ENCODE results near the gene ERICH6B. TPM values are rescaled to one million over a fixed set of nuclear protein-coding genes. Genes with fewer than 3 reads are reported as not detected.

Gene ERICH6B
- total RNA-seq, 2 donors from 2014 or later, result not detected

DNA sequence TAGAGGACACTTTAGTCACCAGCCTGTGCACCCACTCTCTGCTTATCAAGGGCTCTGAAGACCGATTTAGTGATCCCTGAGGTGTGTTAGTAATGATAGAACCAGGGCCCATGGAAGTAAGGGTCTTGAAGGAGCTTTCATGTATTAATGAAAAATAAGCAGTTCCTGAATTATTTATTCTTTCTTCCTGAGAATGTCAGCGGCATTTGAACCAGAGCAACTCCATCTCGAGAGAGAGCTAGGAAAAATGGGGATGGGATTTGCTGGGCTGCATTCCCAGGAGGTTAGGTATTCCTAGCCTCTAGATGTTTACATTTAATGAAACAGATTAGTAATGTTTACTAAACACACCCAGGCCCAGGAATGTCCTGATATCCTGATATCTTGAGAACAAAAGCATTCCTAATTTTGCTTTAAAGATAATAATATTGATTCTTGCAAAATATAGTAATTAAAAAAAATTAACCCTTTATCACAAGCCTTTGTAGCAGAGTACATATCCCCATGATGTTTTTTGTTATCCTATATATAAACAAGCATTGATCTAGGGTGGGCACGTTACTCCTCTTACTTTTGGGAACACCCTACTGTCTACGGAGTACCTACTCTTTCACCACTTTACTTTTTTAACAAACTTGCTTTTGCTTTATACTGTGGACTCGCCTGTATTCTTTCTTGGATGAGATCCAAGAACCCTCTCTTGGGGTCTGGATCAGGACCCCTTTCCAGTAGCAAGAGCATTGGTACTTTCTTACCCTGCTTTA lies 87.7 kb downstream of the ERICH6B start:
- no peaks in the 10 kb centered on the region for H3K27me3 ChIP-seq (replicated peaks; ENCODE audit: insufficient read depth)
- ATAC-seq (ENCODE audit: insufficient number of reproducible peaks, low FRiP score, low read depth) (no peak), DNase-seq (ENCODE audit: low spot score) (no peak)
- H3K4me1 ChIP-seq (ENCODE audit: control insufficient read depth in 1 of 2, low read depth in 2 of 2), result no peaks in the 10 kb centered on the region
- H3K27ac ChIP-seq, result no peak overlapping the region
- TF ChIP-seq, protein P1, sequence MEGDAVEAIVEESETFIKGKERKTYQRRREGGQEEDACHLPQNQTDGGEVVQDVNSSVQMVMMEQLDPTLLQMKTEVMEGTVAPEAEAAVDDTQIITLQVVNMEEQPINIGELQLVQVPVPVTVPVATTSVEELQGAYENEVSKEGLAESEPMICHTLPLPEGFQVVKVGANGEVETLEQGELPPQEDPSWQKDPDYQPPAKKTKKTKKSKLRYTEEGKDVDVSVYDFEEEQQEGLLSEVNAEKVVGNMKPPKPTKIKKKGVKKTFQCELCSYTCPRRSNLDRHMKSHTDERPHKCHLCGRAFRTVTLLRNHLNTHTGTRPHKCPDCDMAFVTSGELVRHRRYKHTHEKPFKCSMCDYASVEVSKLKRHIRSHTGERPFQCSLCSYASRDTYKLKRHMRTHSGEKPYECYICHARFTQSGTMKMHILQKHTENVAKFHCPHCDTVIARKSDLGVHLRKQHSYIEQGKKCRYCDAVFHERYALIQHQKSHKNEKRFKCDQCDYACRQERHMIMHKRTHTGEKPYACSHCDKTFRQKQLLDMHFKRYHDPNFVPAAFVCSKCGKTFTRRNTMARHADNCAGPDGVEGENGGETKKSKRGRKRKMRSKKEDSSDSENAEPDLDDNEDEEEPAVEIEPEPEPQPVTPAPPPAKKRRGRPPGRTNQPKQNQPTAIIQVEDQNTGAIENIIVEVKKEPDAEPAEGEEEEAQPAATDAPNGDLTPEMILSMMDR (IDR thresholded peaks at IDR 0.05), result no peak
- H3K36me3 ChIP-seq, result peaks cover 12% of the 10 kb centered on the region
- H3K4me3 ChIP-seq, result no peak overlapping the region
- H3K9me3 ChIP-seq, result no peaks in the 10 kb centered on the region

- H3K36me3 ChIP-seq, result peaks cover 11% of the 10 kb centered on the region
- no peak overlapping the region for H3K27ac ChIP-seq
- TF ChIP-seq, protein P1 (IDR thresholded peaks at IDR 0.05), result no peak
- H3K9me3 ChIP-seq, result no peaks in the 10 kb centered on the region
- ATAC-seq (ENCODE audit: insufficient number of reproducible peaks, low FRiP score, low read depth) (no peak), DNase-seq (ENCODE audit: low spot score) (no peak)
- H3K4me1 ChIP-seq (ENCODE audit: control insufficient read depth in 1 of 2, low read depth in 2 of 2), result no peaks in the 10 kb centered on the region
- H3K27me3 ChIP-seq (replicated peaks; ENCODE audit: insufficient read depth), result no peaks in the 10 kb centered on the region
- H3K4me3 ChIP-seq, result no peak overlapping the region
Observed at GRCh38 chr13:45522571-45522970, 93.0 kb downstream of the ERICH6B start.

GRCh38 chr13:45521297-45521696 lies 94.2 kb downstream of the ERICH6B start:
- H3K36me3 ChIP-seq, result peaks cover 17% of the 10 kb centered on the region
- TF ChIP-seq, protein P1 (IDR thresholded peaks at IDR 0.05), result no peak
- H3K4me1 ChIP-seq (ENCODE audit: control insufficient read depth in 1 of 2, low read depth in 2 of 2), result no peaks in the 10 kb centered on the region
- H3K4me3 ChIP-seq, result no peak overlapping the region
- no peak for DNase-seq (ENCODE audit: low spot score)
- no peaks in the 10 kb centered on the region for H3K9me3 ChIP-seq
- H3K27ac ChIP-seq, result peak overlapping the region in 1 of 2 donors; percentile 23
- no peak for ATAC-seq (ENCODE audit: insufficient number of reproducible peaks, low FRiP score, low read depth)
- H3K27me3 ChIP-seq (replicated peaks; ENCODE audit: insufficient read depth), result no peaks in the 10 kb centered on the region

GRCh38 chr13:45519493-45519892 lies 96.0 kb downstream of the ERICH6B start:
- no peaks in the 10 kb centered on the region for H3K27me3 ChIP-seq (replicated peaks; ENCODE audit: insufficient read depth)
- TF ChIP-seq, protein P1 (IDR thresholded peaks at IDR 0.05), result no peak
- no peak for DNase-seq (ENCODE audit: low spot score)
- peaks cover 31% of the 10 kb centered on the region for H3K36me3 ChIP-seq
- no peaks in the 10 kb centered on the region for H3K4me1 ChIP-seq (ENCODE audit: control insufficient read depth in 1 of 2, low read depth in 2 of 2)
- no peak overlapping the region for H3K27ac ChIP-seq
- no peak for ATAC-seq (ENCODE audit: insufficient number of reproducible peaks, low FRiP score, low read depth)
- H3K4me3 ChIP-seq, result no peak overlapping the region
- no peaks in the 10 kb centered on the region for H3K9me3 ChIP-seq

- H3K36me3 ChIP-seq, result peaks cover 35% of the 10 kb centered on the region
- no peak overlapping the region for H3K27ac ChIP-seq
- H3K4me1 ChIP-seq (ENCODE audit: control insufficient read depth in 1 of 2, low read depth in 2 of 2), result no peaks in the 10 kb centered on the region
- no peak overlapping the region for H3K4me3 ChIP-seq
- DNase-seq (ENCODE audit: low spot score) (no peak), ATAC-seq (ENCODE audit: insufficient number of reproducible peaks, low FRiP score, low read depth) (no peak)
- H3K27me3 ChIP-seq (replicated peaks; ENCODE audit: insufficient read depth), result no peaks in the 10 kb centered on the region
- H3K9me3 ChIP-seq, result no peaks in the 10 kb centered on the region
- TF ChIP-seq, protein P1 (IDR thresholded peaks at IDR 0.05), result no peak
Observed at GRCh38 chr13:45518525-45519245, 96.9 kb downstream of the ERICH6B start.
